GM19351 (cell line): ENCODE data around the gene FIBP.
"Not testable (repeated sequence)": the region's sequence is repeated elsewhere in the genome, so short reads cannot be mapped to it uniquely, and the experiment has no call there.

Experiments
- ATAC-seq: cut with Tn5 transposase; IDR thresholded peaks from one replicate; pipeline ENCODE4 v1.9.1; 2021; ENCODE audit warnings: mild to moderate bottlenecking, moderate library complexity; ENCODE audit not compliant: unreplicated experiment

FIBP gene

GRCh38 chr11:65849366-65849765 lies 38.9 kb downstream of the FIBP start:
- no peak for ATAC-seq

GRCh38 chr11:65848693-65849092 lies 39.6 kb downstream of the FIBP start:
- not testable (repeated sequence) for ATAC-seq

GRCh38 chr11:65847746-65848145 lies 40.5 kb downstream of the FIBP start:
- no peak for ATAC-seq

GRCh38 chr11:65844231-65844872 lies 43.9 kb downstream of the FIBP start:
- ATAC-seq, result no peak

- ATAC-seq, result no peak
Observed at GRCh38 chr11:65843811-65844210, 44.5 kb downstream of the FIBP start.

- ATAC-seq, result no peak
Observed at GRCh38 chr11:65842144-65842543, 46.1 kb downstream of the FIBP start.

- ATAC-seq, result no peak
Observed at GRCh38 chr11:65834202-65834601, 54.1 kb downstream of the FIBP start.
